ENCODE results near the gene ZNF646. TPM values are rescaled to one million over a fixed set of nuclear protein-coding genes. Genes with fewer than 3 reads are reported as not detected.

The ZNF646 gene
- polyA plus RNA-seq, 3 donors: 0.46 to 6.5 (median 3.0) TPM

GRCh38 chr16:31089199-31089598, 15.0 kb downstream of the ZNF646 start:
- Mint-ChIP-seq H3K27ac (no peak overlapping the region), H3K4me1 (peaks cover 9% of the 10 kb centered on the region), H3K9me3 (no peaks in the 10 kb centered on the region), H3K36me3 (peaks cover 31 to 48% of the 10 kb centered on the region in 2 donors), H3K27me3 (ENCODE audit: low read depth in 3 of 3) (peaks cover 0 to 3% (median 0%) of the 10 kb centered on the region in 3 donors), H3K4me3 (no peak overlapping the region)
- no peak for DNase-seq
- Histone ChIP-seq H3K4me3 (replicated peaks in 1 of 3; ENCODE audit: low read depth in 2 of 3, low read length in 3 of 3) (no peak overlapping the region), H3K4me2 (replicated peaks; ENCODE audit: extremely low read depth, low read length, poor library complexity, severe bottlenecking) (no peak overlapping the region), H3K27ac (ENCODE audit: low read depth in 1 of 2, low read length in 2 of 2) (no peak overlapping the region), H3K27me3 (ENCODE audit: control insufficient read depth in 2 of 2, insufficient read depth in 2 of 2, low read length in 2 of 2) (no peaks in the 10 kb centered on the region), H3K4me1 (ENCODE audit: control insufficient read depth in 1 of 2, insufficient read depth in 2 of 2, low read length in 2 of 2) (peaks cover 10 to 11% of the 10 kb centered on the region in 2 donors), H2AFZ (ENCODE audit: insufficient read depth, low read depth, low read length, poor library complexity, severe bottlenecking) (no peak overlapping the region), H4K20me1 (ENCODE audit: insufficient read depth, low read length) (peaks cover 13% of the 10 kb centered on the region), H3K36me3 (replicated peaks in 1 of 2; ENCODE audit: control insufficient read depth in 1 of 2, insufficient read depth in 2 of 2, low read length in 2 of 2) (peaks cover 30 to 60% of the 10 kb centered on the region in 2 donors), H3K9me3 (replicated peaks in 1 of 2; ENCODE audit: control insufficient read depth in 1 of 2, insufficient read depth in 1 of 2, low read length in 2 of 2) (no peaks in the 10 kb centered on the region), H3K9ac (ENCODE audit: insufficient read depth, low read length, poor library complexity, severe bottlenecking) (no peak overlapping the region), H3K79me2 (ENCODE audit: insufficient read depth, low read length) (peaks cover 24% of the 10 kb centered on the region)
- intact Hi-C loops (cut with micrococcal nuclease): no loop called here
- WGBS (ENCODE audit: insufficient coverage): 100% methylated on average over 2 of the region's 8 CpGs
- TF ChIP-seq CTCF (IDR thresholded peaks at IDR 0.05): no peak

- no peak overlapping the region for H3K4me3 Mint-ChIP-seq
- H3K36me3 Mint-ChIP-seq: peaks cover 25 to 45% of the 10 kb centered on the region in 2 donors
- peaks cover 4% of the 10 kb centered on the region for H4K20me1 ChIP-seq (ENCODE audit: insufficient read depth, low read length)
- peaks cover 18 to 48% of the 10 kb centered on the region in 2 donors for H3K36me3 ChIP-seq (replicated peaks in 1 of 2; ENCODE audit: control insufficient read depth in 1 of 2, insufficient read depth in 2 of 2, low read length in 2 of 2)
- peaks cover 18% of the 10 kb centered on the region for H3K4me1 Mint-ChIP-seq
- intact Hi-C loops (cut with micrococcal nuclease): loop anchor here in 1 of 2 donors (5.0 to 10.0 kb wide), 3 partner anchors 54 to 136 kb away; partner anchors contain the start of genes SETD1A and STX4
- H3K9me3 ChIP-seq (replicated peaks in 1 of 2; ENCODE audit: control insufficient read depth in 1 of 2, insufficient read depth in 1 of 2, low read length in 2 of 2): no peaks in the 10 kb centered on the region
- H3K4me1 ChIP-seq (ENCODE audit: control insufficient read depth in 1 of 2, insufficient read depth in 2 of 2, low read length in 2 of 2): peaks cover 22% of the 10 kb centered on the region in 2 donors
- no peak overlapping the region for H3K4me2 ChIP-seq (replicated peaks; ENCODE audit: extremely low read depth, low read length, poor library complexity, severe bottlenecking)
- H3K27ac Mint-ChIP-seq: peak overlapping the region in 3 of 7 donors; percentile 47 to 75 (median 47)
- no peak for TF ChIP-seq CTCF (IDR thresholded peaks at IDR 0.05)
- DNase-seq: no peak
- no CpG with 5 or more reads among the region's 2 CpGs for WGBS (ENCODE audit: insufficient coverage)
- peaks cover 24% of the 10 kb centered on the region for H3K79me2 ChIP-seq (ENCODE audit: insufficient read depth, low read length)
- H2AFZ ChIP-seq (ENCODE audit: insufficient read depth, low read depth, low read length, poor library complexity, severe bottlenecking): no peak overlapping the region
- H3K4me3 ChIP-seq (replicated peaks in 1 of 3; ENCODE audit: low read depth in 2 of 3, low read length in 3 of 3): no peak overlapping the region
- peaks cover 0 to 3% (median 0%) of the 10 kb centered on the region in 3 donors for H3K27me3 Mint-ChIP-seq (ENCODE audit: low read depth in 3 of 3)
- H3K9me3 Mint-ChIP-seq: no peaks in the 10 kb centered on the region
- no peaks in the 10 kb centered on the region for H3K27me3 ChIP-seq (ENCODE audit: control insufficient read depth in 2 of 2, insufficient read depth in 2 of 2, low read length in 2 of 2)
- no peak overlapping the region for H3K27ac ChIP-seq (ENCODE audit: low read depth in 1 of 2, low read length in 2 of 2)
- H3K9ac ChIP-seq (ENCODE audit: insufficient read depth, low read length, poor library complexity, severe bottlenecking): no peak overlapping the region
Measured at GRCh38 chr16:31090540-31090939, 16.3 kb downstream of the ZNF646 start.
